Endothelial cell of umbilical vein (primary cell): ENCODE data around the gene ZFPM1. TPM values are rescaled to one million over a fixed set of nuclear protein-coding genes. Genes with fewer than 3 reads are reported as not detected.

Source experiments
- BruUV-seq: library from RNA; stranded (reverse); fragments of 400-500 nt; replicated peaks from 2 replicates; lab custom pipeline; 2021; lab: Mats Ljungman, UMichigan
- CTCF ChIA-PET: fragments of 300-600, 350-600 bp; sonication (Branson Sonifier 250); formaldehyde crosslinking; loops from one replicate; lab custom pipeline; 2021; ENCODE audit warnings: antibody characterized with exemption, inconsistent platforms; lab: Charles Lee
- POLR2A ChIA-PET: fragments of 300-600, 350-600 bp; sonication (Branson Sonifier 250); formaldehyde crosslinking; loops from one replicate; lab custom pipeline; 2021; ENCODE audit warnings: antibody characterized with exemption, inconsistent platforms; lab: Charles Lee
- DNase-seq: peaks from one replicate; pipeline ENCODE4 v3.0.0-alpha.2; 2011; ENCODE audit warnings: low read depth, low spot score
- FAIRE-seq: peaks from 2 replicates; lab custom pipeline; 2011; peaks lifted over from hg19 to GRCh38; lab: Jason Lieb, UNC
- H2AFZ ChIP-seq: 2 replicates; pipeline ENCODE4 v1.6.0; 2012; ENCODE audit warnings: low read depth, low read length, control low read depth, inconsistent platforms
- H3K27ac ChIP-seq: 2 replicates; pipeline ENCODE4 v1.5.1; 2011; ENCODE audit warnings: low read depth, mild to moderate bottlenecking, control low read depth, low read length, moderate library complexity; ENCODE audit not compliant: insufficient read depth
- H3K27me3 ChIP-seq, 2 experiments: 2 replicates each; pipeline versions ENCODE4 v1.6.0 to v1.6.1; 2011; ENCODE audit warnings: low read length in 2 of 2, mixed read lengths in 1 of 2; ENCODE audit not compliant: control insufficient read depth in 2 of 2, insufficient read depth in 2 of 2
- H3K36me3 ChIP-seq, 2 experiments: 2 replicates in 1 of 2; 3 replicates in 1 of 2; pipeline ENCODE4 v1.5.1; 2011; ENCODE audit warnings: low read length in 2 of 2, mild to moderate bottlenecking in 1 of 2, moderate library complexity in 1 of 2; ENCODE audit not compliant: control insufficient read depth in 2 of 2, insufficient read depth in 2 of 2; ENCODE audit errors: extremely low read depth in 1 of 2
- H3K4me1 ChIP-seq: 3 replicates; pipeline ENCODE4 v1.5.1; 2011; ENCODE audit warnings: mild to moderate bottlenecking, low read length; ENCODE audit not compliant: control insufficient read depth, insufficient read depth; ENCODE audit errors: extremely low read depth
- H3K4me2 ChIP-seq: 2 replicates; pipeline ENCODE4 v1.6.1; 2011; ENCODE audit warnings: low read length, control low read depth, mixed read lengths; ENCODE audit not compliant: insufficient read depth
- H3K4me3 ChIP-seq, 3 experiments: fragments of 200-600 bp in 1 of 3; sonication (generic), shearing (Covaris generic) in 1 of 3; replicated peaks in 1 of 3; 2 replicates each; pipeline ENCODE4 v1.5.1; 2011 to 2016; ENCODE audit warnings: control low read depth in 3 of 3, low read length in 3 of 3, mild to moderate bottlenecking in 2 of 3, inconsistent platforms in 1 of 3, low read depth in 1 of 3, moderate library complexity in 1 of 3; ENCODE audit not compliant: insufficient read depth in 1 of 3
- H3K79me2 ChIP-seq: 2 replicates; pipeline ENCODE4 v1.6.0; 2012; ENCODE audit warnings: low read length, inconsistent platforms; ENCODE audit not compliant: control insufficient read depth, insufficient read depth
- H3K9ac ChIP-seq: replicated peaks from 2 replicates; pipeline ENCODE3; 2011; ENCODE audit warnings: low read length, control low read depth; ENCODE audit not compliant: insufficient read depth; ENCODE audit errors: extremely low read depth
- H3K9me1 ChIP-seq: replicated peaks from 3 replicates; pipeline ENCODE4 v1.6.0; 2011; ENCODE audit warnings: mild to moderate bottlenecking, low read length; ENCODE audit not compliant: control insufficient read depth, insufficient read depth; ENCODE audit errors: extremely low read depth
- H3K9me3 ChIP-seq: replicated peaks from 2 replicates; pipeline ENCODE4 v1.5.1; 2012; ENCODE audit warnings: low read length, inconsistent platforms; ENCODE audit not compliant: control insufficient read depth, insufficient read depth
- H4K20me1 ChIP-seq: replicated peaks from 2 replicates; pipeline ENCODE3; 2011; ENCODE audit warnings: mild to moderate bottlenecking, low read length; ENCODE audit not compliant: control insufficient read depth, insufficient read depth; ENCODE audit errors: extremely low read depth
- EZH2 ChIP-seq: IDR thresholded peaks from 2 replicates; pipeline ENCODE4 v1.6.1; 2012; ENCODE audit warnings: borderline replicate concordance, low read depth, mild to moderate bottlenecking, moderate library complexity, low read length, inconsistent platforms; ENCODE audit not compliant: severe bottlenecking
- FOS ChIP-seq: IDR thresholded peaks from 2 replicates; pipeline ENCODE4 v1.6.1; 2011; ENCODE audit warnings: mild to moderate bottlenecking, low read length, moderate library complexity, borderline replicate concordance; ENCODE audit not compliant: insufficient read depth
- GATA2 ChIP-seq: IDR thresholded peaks from 2 replicates; pipeline ENCODE4 v1.7.0; 2011; ENCODE audit warnings: low read depth, mild to moderate bottlenecking, moderate library complexity, mixed read lengths, low read length; ENCODE audit not compliant: insufficient read length, insufficient read depth
- JUN ChIP-seq: IDR thresholded peaks from 2 replicates; pipeline ENCODE4 v1.6.1; 2011; ENCODE audit warnings: borderline replicate concordance, low read depth; ENCODE audit not compliant: insufficient read length, insufficient read depth
- MYC ChIP-seq: IDR thresholded peaks from one replicate; pipeline ENCODE4 v1.6.1; 2011; ENCODE audit warnings: mild to moderate bottlenecking, low read depth, low read length
- POLR2A ChIP-seq: IDR thresholded peaks from 2 replicates; pipeline ENCODE4 v1.6.1; 2012; ENCODE audit warnings: low read depth, mild to moderate bottlenecking, control low read depth, low read length
- POLR2AphosphoS5 ChIP-seq: IDR thresholded peaks from 2 replicates; pipeline ENCODE4 v1.6.1; 2012; ENCODE audit warnings: low read depth, mild to moderate bottlenecking, control low read depth, low read length, moderate library complexity; ENCODE audit not compliant: insufficient read depth
- dilution Hi-C: fragments of 300-500 bp; cut with MboI; formaldehyde crosslinking; loops from one replicate; pipeline ENCODE4 v1.15.0; 2019; ENCODE audit warnings: low sequenced_read_pairs; ENCODE audit not compliant: extremely low pct_ligation_motif_present
- intact Hi-C: fragments of 100-400 bp; cut with micrococcal nuclease; formaldehyde crosslinking; loops from one replicate; pipeline ENCODE4 v1.10.0; 2022
- polyA plus RNA-seq, 4 experiments: library from polyadenylated mRNA; depleted of rRNA in 3 of 4; stranded (reverse) in 3 of 4; unstranded in 1 of 4; fragments of >200 nt; gene quantifications; 2 replicates each; pipeline versions ENCODE4 v1.2.1 to v1.2.3, GENCODE V29; 2011 to 2012; ENCODE audit warnings: missing spikeins in 1 of 4
- total RNA-seq: library from RNA; stranded (reverse); gene quantifications from 2 replicates; pipeline ENCODE4 v1.2.3, GENCODE V29; 2021
- TF ChIP-seq, protein P1 (sequence below), 2 donors: IDR thresholded peaks; 1 replicate in 1 of 2; 2 replicates in 1 of 2; pipeline ENCODE4 v1.5.1; 2011; ENCODE audit warnings: low read length in 2 of 2, mild to moderate bottlenecking in 2 of 2, moderate library complexity in 2 of 2, control low read depth in 1 of 2, inconsistent platforms in 1 of 2, low read depth in 1 of 2; ENCODE audit not compliant: insufficient read depth in 1 of 2; ENCODE audit errors: extremely low read depth in 1 of 2
- TF ChIP-seq, protein P2 (sequence below): IDR thresholded peaks from 2 replicates; pipeline ENCODE4 v1.6.1; 2011; ENCODE audit not compliant: insufficient read depth, insufficient read length

Gene ZFPM1
- total and polyA plus RNA-seq, 2 donors (not counting 3 experiments of a cell fraction or from before 2014, with no cell fraction given): 0.37 to 7.5 TPM

DNA sequence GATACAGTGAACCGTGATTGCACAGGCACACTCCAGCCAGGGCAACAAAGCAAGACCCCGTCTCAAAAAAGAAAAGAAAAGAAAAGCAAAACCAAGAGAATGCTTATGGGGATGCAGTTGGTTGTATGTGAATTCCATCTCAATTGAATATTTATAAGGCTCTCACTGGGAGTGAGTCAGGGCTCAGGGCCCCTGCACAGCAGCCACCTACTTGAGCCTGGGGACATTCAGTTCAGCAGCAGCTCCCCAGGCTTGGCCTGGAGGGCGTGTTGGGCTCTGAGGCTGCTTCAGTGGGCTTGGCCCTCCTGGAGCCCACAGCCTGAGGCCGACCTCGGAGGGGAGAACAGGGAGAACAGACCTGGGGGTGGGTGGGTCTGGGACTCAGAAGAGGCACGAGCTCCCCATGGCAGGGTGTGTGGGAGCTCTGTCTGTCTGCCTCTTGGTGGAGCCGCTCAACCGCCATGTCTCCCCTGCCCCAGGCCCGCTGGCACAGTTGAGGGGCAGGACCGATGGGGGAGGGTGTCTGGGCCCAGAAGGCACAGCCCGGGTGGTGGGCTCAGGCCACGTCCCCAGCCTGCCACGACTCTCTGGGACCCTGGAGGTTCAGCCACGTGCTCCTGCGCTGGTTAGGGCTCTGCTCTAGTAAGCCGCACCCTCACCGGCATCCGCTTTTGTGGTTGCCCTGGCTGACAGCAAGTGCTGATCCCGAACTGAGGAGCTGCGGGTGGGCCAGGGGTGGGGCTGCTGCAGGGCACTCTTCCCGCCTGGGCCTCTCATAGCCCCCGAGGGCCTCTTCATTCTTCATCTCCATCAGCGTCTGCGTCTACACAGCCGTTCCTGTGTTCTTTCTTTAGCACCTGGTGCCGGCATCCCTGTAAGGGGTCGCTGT is 24.8 kb downstream of the ZFPM1 start:
- Histone ChIP-seq H3K4me1 (peaks cover 6% of the 10 kb centered on the region), H3K4me2 (no peak overlapping the region), H3K9ac (no peak overlapping the region), H3K9me1 (no peaks in the 10 kb centered on the region), H3K27me3 (no peaks in the 10 kb centered on the region), H3K9me3 (no peaks in the 10 kb centered on the region), H4K20me1 (no peaks in the 10 kb centered on the region), H3K4me3 (no peak overlapping the region), H3K27ac (no peak overlapping the region), H3K79me2 (peaks cover 3% of the 10 kb centered on the region), H2AFZ (no peak overlapping the region), H3K36me3 (no peaks in the 10 kb centered on the region)
- FAIRE-seq: no peak
- CTCF ChIA-PET: no interaction called here
- intact Hi-C loops: no loop called here
- POLR2A ChIA-PET: no interaction called here
- no peak for TF ChIP-seq GATA2
- TF ChIP-seq JUN: no peak
- TF ChIP-seq POLR2A: no peak
- TF ChIP-seq, protein P1, sequence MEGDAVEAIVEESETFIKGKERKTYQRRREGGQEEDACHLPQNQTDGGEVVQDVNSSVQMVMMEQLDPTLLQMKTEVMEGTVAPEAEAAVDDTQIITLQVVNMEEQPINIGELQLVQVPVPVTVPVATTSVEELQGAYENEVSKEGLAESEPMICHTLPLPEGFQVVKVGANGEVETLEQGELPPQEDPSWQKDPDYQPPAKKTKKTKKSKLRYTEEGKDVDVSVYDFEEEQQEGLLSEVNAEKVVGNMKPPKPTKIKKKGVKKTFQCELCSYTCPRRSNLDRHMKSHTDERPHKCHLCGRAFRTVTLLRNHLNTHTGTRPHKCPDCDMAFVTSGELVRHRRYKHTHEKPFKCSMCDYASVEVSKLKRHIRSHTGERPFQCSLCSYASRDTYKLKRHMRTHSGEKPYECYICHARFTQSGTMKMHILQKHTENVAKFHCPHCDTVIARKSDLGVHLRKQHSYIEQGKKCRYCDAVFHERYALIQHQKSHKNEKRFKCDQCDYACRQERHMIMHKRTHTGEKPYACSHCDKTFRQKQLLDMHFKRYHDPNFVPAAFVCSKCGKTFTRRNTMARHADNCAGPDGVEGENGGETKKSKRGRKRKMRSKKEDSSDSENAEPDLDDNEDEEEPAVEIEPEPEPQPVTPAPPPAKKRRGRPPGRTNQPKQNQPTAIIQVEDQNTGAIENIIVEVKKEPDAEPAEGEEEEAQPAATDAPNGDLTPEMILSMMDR (IDR thresholded peaks at IDR 0.05; ENCODE audit: extremely low read depth in 1 of 2, insufficient read depth in 1 of 2, low read depth in 1 of 2, low read length in 2 of 2): no peak
- TF ChIP-seq MYC: no peak
- no peak for TF ChIP-seq POLR2AphosphoS5
- no peak for TF ChIP-seq FOS
- no peak for TF ChIP-seq EZH2
- TF ChIP-seq, protein P2, sequence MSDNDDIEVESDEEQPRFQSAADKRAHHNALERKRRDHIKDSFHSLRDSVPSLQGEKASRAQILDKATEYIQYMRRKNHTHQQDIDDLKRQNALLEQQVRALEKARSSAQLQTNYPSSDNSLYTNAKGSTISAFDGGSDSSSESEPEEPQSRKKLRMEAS: no peak
- no peak for DNase-seq
- dilution Hi-C loops: no loop called here
- no TSS peak for BruUV-seq
